HG02852 (cell line): ENCODE measurements around the gene TMEM223.
"Not testable (repeated sequence)": the region's sequence is repeated elsewhere in the genome, so short reads cannot be mapped to it uniquely, and the experiment has no call there.

Experiments
- ATAC-seq: cut with Tn5 transposase; IDR thresholded peaks from one replicate; pipeline ENCODE4 v1.9.1; 2021; ENCODE audit warnings: mild to moderate bottlenecking, moderate library complexity; ENCODE audit not compliant: unreplicated experiment

The TMEM223 gene

GRCh38 chr11:62753736-62754603 is 37.8 kb downstream of the TMEM223 start, which contains the start of gene ZBTB3:
Gene ZBTB3 (minus strand): TSS chr11:62754160. CDS start chr11:62753664, 496 bp downstream.
- peak; percentile 95 for ATAC-seq

- no peak for ATAC-seq
Observed at GRCh38 chr11:62752994-62753735, 38.6 kb downstream of the TMEM223 start.

GRCh38 chr11:62752177-62752785 is 39.5 kb downstream of the TMEM223 start:
- no peak for ATAC-seq

GRCh38 chr11:62749931-62750330 is 41.9 kb downstream of the TMEM223 start:
- ATAC-seq = not testable (repeated sequence)

GRCh38 chr11:62747475-62748160 is 44.2 kb downstream of the TMEM223 start:
- no peak for ATAC-seq
